Right lobe of liver (tissue), 4 donors: ENCODE results near the gene CELF4.

ENCODE experiments used
- CTCF ChIP-seq, 4 donors: fragments of 200-600 bp in 3 of 4; fragments of 450-650 bp in 1 of 4; IDR thresholded peaks; one replicate each; pipeline versions ENCODE4 v1.5.1 to v1.8.0; 2016 to 2022; ENCODE audit warnings: antibody characterized with exemption in 4 of 4, mild to moderate bottlenecking in 2 of 4
- POLR2A ChIP-seq: fragments of 450-650 bp; IDR thresholded peaks from one replicate; pipeline ENCODE4 v1.6.1; 2017; ENCODE audit warnings: antibody characterized with exemption, mild to moderate bottlenecking
- donor health status: DM: no; HTN: no; CAD: no.
- donor health status: DM: no; HTN: no; CAD: no.
- donor health status: DM: no; HTN: yes; CAD: no.

GRCh38 chr18:37422596-37422995, 143.0 kb downstream of the CELF4 start:
- TF ChIP-seq POLR2A (no peak), CTCF (IDR thresholded peaks at IDR 0.05) (no peak)
